H1 (cell line): ENCODE results near the gene LARGE2. TPM values are rescaled to one million over a fixed set of nuclear protein-coding genes. Genes with fewer than 3 reads are reported as not detected.

ENCODE experiments used
- SP4 ChIP-seq: IDR thresholded peaks from 2 replicates; pipeline ENCODE4 v1.6.1; 2012; ENCODE audit warnings: low read length, inconsistent platforms
- ZNF274 ChIP-seq: IDR thresholded peaks from 2 replicates; pipeline ENCODE4 v1.7.0; 2012; ENCODE audit warnings: low read length, borderline replicate concordance; ENCODE audit errors: extremely low read depth
- polyA plus RNA-seq, 7 experiments: library from polyadenylated mRNA; depleted of rRNA in 3 of 7; stranded (reverse) in 5 of 7; unstranded in 2 of 7; fragments of >200 nt in 5 of 7; fragments of 200-250 nt in 2 of 7; gene quantifications; 1 replicate in 5 of 7; 2 replicates in 1 of 7; 4 replicates in 1 of 7; pipeline versions ENCODE4 v1.2.1 to v1.2.3, GENCODE V29; 2011 to 2013; ENCODE audit warnings: missing spikeins in 2 of 7, mixed read lengths in 2 of 7
- total RNA-seq: library from RNA; stranded (reverse); fragmentation: NEBNext Ultra II Directional; extraction: Animal tissue kit (Norgen Biotek cat#: 25700); gene quantifications from 2 replicates; pipeline ENCODE4 v1.2.1, GENCODE V29; 2021

LARGE2 gene
- total and polyA plus RNA-seq, 2 of the 8 experiments (the other 6 are each of a cell fraction or from before 2014, with no cell fraction given), result 111 to 137 TPM

DNA sequence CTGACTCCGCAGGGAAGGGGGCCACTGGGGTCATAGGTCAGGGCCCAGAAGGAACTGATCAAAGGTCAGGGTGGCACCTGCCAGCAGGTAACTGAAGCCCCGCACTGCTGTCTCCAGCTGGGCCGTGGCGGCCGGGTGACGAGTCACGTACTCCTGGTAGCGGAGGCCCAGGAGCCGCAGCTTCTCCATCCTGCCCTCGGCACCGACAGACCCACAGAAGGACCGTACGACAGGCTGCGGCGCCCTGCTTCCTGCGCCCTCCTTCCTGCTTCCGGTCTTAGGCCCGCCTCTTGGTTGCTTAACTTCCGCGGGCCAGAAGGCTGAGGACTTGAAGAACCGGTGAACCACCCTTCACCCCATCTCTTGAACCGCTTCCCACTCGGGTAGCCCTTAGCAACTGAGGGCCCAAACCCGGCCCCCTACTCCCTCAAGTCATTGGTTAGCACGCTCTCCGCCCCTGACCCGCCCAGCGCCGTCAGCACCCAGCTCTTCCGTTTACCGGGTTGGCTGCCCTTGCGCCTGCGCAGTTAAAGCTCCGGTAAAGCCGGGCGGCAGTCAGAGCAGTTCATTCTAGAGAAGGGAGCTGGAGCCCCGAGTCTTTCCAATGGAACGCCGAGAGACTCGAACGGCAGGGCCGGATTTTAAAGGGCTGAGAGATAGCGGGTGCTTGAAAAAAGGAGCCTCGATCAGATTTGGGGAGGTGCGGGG is 4.7 kb upstream of the LARGE2 start, which contains the start of gene PEX16 (continued):
- TF ChIP-seq ZNF274 (no peak), SP4 (no peak)
